GM23338 (cell line): ENCODE data around the gene DIAPH1. TPM values are rescaled to one million over a fixed set of nuclear protein-coding genes. Genes with fewer than 3 reads are reported as not detected.

ENCODE experiments used
- ATAC-seq: fragments of 200-7000 bp; cut with Tn5 transposase; 3 replicates; pipeline ENCODE4 v1.9.1; 2020
- DNase-seq: peaks from one replicate; pipeline ENCODE4 v3.0.0-alpha.2; 2015; ENCODE audit warnings: low spot score
- H2AFZ ChIP-seq: fragments of 200-600 bp; sonication (generic); 2 replicates; pipeline ENCODE4 v1.8.0; 2016; ENCODE audit warnings: antibody characterized with exemption, mild to moderate bottlenecking, moderate library complexity
- H3F3A ChIP-seq: fragments of 200-600 bp; sonication (generic); replicated peaks from 2 replicates; pipeline ENCODE4 v1.8.0; 2017; ENCODE audit warnings: antibody characterized with exemption, mixed run types, low read depth
- H3K27ac ChIP-seq: fragments of 200-600 bp; sonication (generic); 2 replicates; pipeline ENCODE4 v1.6.1; 2016; ENCODE audit warnings: low read depth
- H3K27me3 ChIP-seq: fragments of 200-600 bp; sonication (generic); 2 replicates; pipeline ENCODE4 v1.8.0; 2016; ENCODE audit warnings: mild to moderate bottlenecking, mixed run types, moderate library complexity; ENCODE audit not compliant: insufficient read depth
- H3K36me3 ChIP-seq: fragments of 200-600 bp; sonication (generic); 2 replicates; pipeline ENCODE4 v1.8.0; 2016; ENCODE audit warnings: mild to moderate bottlenecking; ENCODE audit not compliant: insufficient read depth
- H3K4me1 ChIP-seq: fragments of 200-600 bp; sonication (generic); 2 replicates; pipeline ENCODE4 v1.8.0; 2016; ENCODE audit warnings: mild to moderate bottlenecking, moderate library complexity; ENCODE audit not compliant: insufficient read depth
- H3K4me2 ChIP-seq: fragments of 200-600 bp; sonication (generic); 2 replicates; pipeline ENCODE4 v1.7.1; 2017; ENCODE audit warnings: mixed run types
- H3K4me3 ChIP-seq: fragments of 200-600 bp; sonication (generic); 2 replicates; pipeline ENCODE4 v1.6.1; 2016; ENCODE audit warnings: mixed run types
- H3K79me2 ChIP-seq: fragments of 200-600 bp; sonication (generic); replicated peaks from 2 replicates; pipeline ENCODE4 v1.8.0; 2017; ENCODE audit warnings: mild to moderate bottlenecking; ENCODE audit not compliant: insufficient read depth
- H3K9me2 ChIP-seq: fragments of 200-600 bp; sonication (generic); 2 replicates; pipeline ENCODE4 v1.8.0; 2017; ENCODE audit not compliant: insufficient read depth
- H4K20me1 ChIP-seq: fragments of 200-600 bp; sonication (generic); replicated peaks from 2 replicates; pipeline ENCODE4 v1.8.0; 2017; ENCODE audit warnings: mild to moderate bottlenecking; ENCODE audit not compliant: insufficient read depth
- H3K27ac Mint-ChIP-seq: 2 replicates; pipeline ENCODE4 v1.8.0; 2020; ENCODE audit warnings: inconsistent platforms, mild to moderate bottlenecking, moderate library complexity, mixed read lengths
- H3K27me3 Mint-ChIP-seq: 3 replicates; pipeline ENCODE4 v1.8.0; 2022; ENCODE audit warnings: low read depth, mild to moderate bottlenecking, moderate library complexity, mixed read lengths, inconsistent platforms; ENCODE audit not compliant: insufficient read depth, poor library complexity
- H3K36me3 Mint-ChIP-seq: 3 replicates; pipeline ENCODE4 v1.8.0; 2021; ENCODE audit warnings: low read depth, mild to moderate bottlenecking, inconsistent platforms, moderate library complexity, mixed read lengths
- H3K4me1 Mint-ChIP-seq: 3 replicates; pipeline ENCODE4 v1.8.0; 2020; ENCODE audit warnings: mild to moderate bottlenecking, inconsistent platforms, mixed read lengths
- H3K4me3 Mint-ChIP-seq: 3 replicates; pipeline ENCODE4 v1.8.0; 2021; ENCODE audit warnings: moderate library complexity, mild to moderate bottlenecking, inconsistent platforms, mixed read lengths
- H3K9me3 Mint-ChIP-seq: 3 replicates; pipeline ENCODE4 v1.8.0; 2020; ENCODE audit warnings: moderate library complexity, mild to moderate bottlenecking, inconsistent platforms, mixed read lengths
- CREB1 ChIP-seq: fragments of 250-450 bp; sonication (Bioruptor Pico); IDR thresholded peaks from 2 replicates; pipeline ENCODE4 v1.5.0; 2020; ENCODE audit warnings: low read depth, mild to moderate bottlenecking, moderate library complexity
- EZH2 ChIP-seq: fragments of 200-600 bp; sonication (generic); IDR thresholded peaks from one replicate; pipeline ENCODE4 v1.8.0; 2017; ENCODE audit warnings: antibody characterized with exemption, mild to moderate bottlenecking, low read depth; ENCODE audit not compliant: unreplicated experiment
- EZH2phosphoT487 ChIP-seq: fragments of 200-600 bp; sonication (generic); IDR thresholded peaks from one replicate; pipeline ENCODE4 v1.8.1; 2018; ENCODE audit warnings: antibody characterized with exemption; ENCODE audit not compliant: unreplicated experiment
- JUNB ChIP-seq: IDR thresholded peaks from one replicate; pipeline ENCODE4 v1.6.1; 2016; ENCODE audit warnings: antibody characterized with exemption; ENCODE audit not compliant: unreplicated experiment
- NANOG ChIP-seq: IDR thresholded peaks from 2 replicates; pipeline ENCODE4 v1.6.1; 2016; ENCODE audit warnings: antibody characterized with exemption, borderline replicate concordance
- POLR2AphosphoS5 ChIP-seq: IDR thresholded peaks from 2 replicates; pipeline ENCODE4 v1.6.1; 2016; ENCODE audit warnings: antibody characterized with exemption, low read depth
- STAT1 ChIP-seq: IDR thresholded peaks from one replicate; pipeline ENCODE4 v1.6.1; 2016; ENCODE audit warnings: antibody characterized with exemption; ENCODE audit not compliant: unreplicated experiment
- ZNF114 ChIP-seq: fragments of 250-450 bp; sonication (Bioruptor Pico); IDR thresholded peaks from 2 replicates; pipeline ENCODE4 v1.5.0; 2020; ENCODE audit warnings: mild to moderate bottlenecking, moderate library complexity
- ZNF331 ChIP-seq: fragments of 250-450 bp; sonication (Bioruptor Pico); IDR thresholded peaks from 2 replicates; pipeline ENCODE4 v1.5.0; 2020; ENCODE audit warnings: low read depth, mild to moderate bottlenecking, moderate library complexity
- polyA plus RNA-seq: library from polyadenylated mRNA; unstranded; fragments of >200 nt; fragmentation: Nextera tagmentation; extraction: Ambion mirVana; gene quantifications from 2 replicates; pipeline ENCODE4 v1.2.1, GENCODE V29; 2016
- total RNA-seq: library from RNA; depleted of rRNA; stranded (reverse); fragments of >200 nt; shearing (Covaris generic); gene quantifications from 2 replicates; pipeline ENCODE4 v1.2.3, GENCODE V29; 2014
- TF ChIP-seq, protein P1 (sequence below): IDR thresholded peaks from one replicate; pipeline ENCODE4 v1.6.1; 2018; ENCODE audit warnings: antibody characterized with exemption; ENCODE audit not compliant: unreplicated experiment
- TF ChIP-seq, protein P2 (sequence below): fragments of 250-450 bp; sonication (Bioruptor Pico); IDR thresholded peaks from 2 replicates; pipeline ENCODE4 v1.5.0; 2020; ENCODE audit warnings: mild to moderate bottlenecking, moderate library complexity
- TF ChIP-seq, protein P3 (sequence below): IDR thresholded peaks from 2 replicates; pipeline ENCODE4 v1.6.1; 2016; ENCODE audit warnings: antibody characterized with exemption
- TF ChIP-seq, protein P4 (sequence below), 2 experiments: fragments of 200-600 bp in 1 of 2; sonication (generic) in 1 of 2; conservative IDR thresholded peaks; 2 replicates each; pipeline versions ENCODE4 v1.5.1 to v1.6.1; 2016 to 2017; ENCODE audit warnings: antibody characterized with exemption in 2 of 2, low read depth in 2 of 2, mild to moderate bottlenecking in 2 of 2, moderate library complexity in 1 of 2

The DIAPH1 gene
- total and polyA plus RNA-seq, 2 experiments from 2014 or later = 42.9 to 104 TPM

DNA sequence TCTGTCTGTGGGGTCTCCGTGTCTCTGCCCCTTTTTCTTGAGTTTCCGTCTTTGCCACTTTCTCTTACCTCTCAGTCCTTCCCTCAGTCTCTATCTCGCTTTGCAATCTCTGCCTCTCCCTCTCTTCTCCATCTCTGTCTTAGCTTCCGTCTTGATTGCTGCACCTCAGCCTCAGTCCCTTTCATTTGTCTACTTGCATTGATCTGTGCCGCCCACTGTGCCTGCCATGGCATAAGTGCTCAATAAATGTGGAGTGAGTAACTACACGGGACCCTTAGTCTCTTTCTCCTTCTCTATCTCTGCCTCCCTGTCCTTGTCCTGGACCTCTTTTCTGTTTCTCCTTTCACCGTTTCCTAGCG lies 123.4 kb downstream of the DIAPH1 start:
- Mint-ChIP-seq H3K4me1 (peaks cover 49% of the 10 kb centered on the region), H3K9me3 (no peaks in the 10 kb centered on the region), H3K4me3 (peak overlapping the region; percentile 30), H3K36me3 (peaks cover 15% of the 10 kb centered on the region), H3K27ac (no peak overlapping the region), H3K27me3 (peaks cover 49% of the 10 kb centered on the region)
- Histone ChIP-seq H3K36me3 (no peaks in the 10 kb centered on the region), H3K4me1 (peaks cover 39% of the 10 kb centered on the region), H3K79me2 (no peaks in the 10 kb centered on the region), H3K27ac (no peak overlapping the region), H3K4me3 (peak overlapping the region; percentile 51), H3K27me3 (peaks cover 43% of the 10 kb centered on the region), H3K9me2 (no peaks in the 10 kb centered on the region; the same call in 1 of the 2 replicates), H2AFZ (no peak overlapping the region), H4K20me1 (no peaks in the 10 kb centered on the region), H3K4me2 (peak overlapping the region; percentile 79), H3F3A (0 out of 2 replicates have a peak, but pooled peaks cover 10% of the 10 kb centered on the region)
- TF ChIP-seq, protein P1, sequence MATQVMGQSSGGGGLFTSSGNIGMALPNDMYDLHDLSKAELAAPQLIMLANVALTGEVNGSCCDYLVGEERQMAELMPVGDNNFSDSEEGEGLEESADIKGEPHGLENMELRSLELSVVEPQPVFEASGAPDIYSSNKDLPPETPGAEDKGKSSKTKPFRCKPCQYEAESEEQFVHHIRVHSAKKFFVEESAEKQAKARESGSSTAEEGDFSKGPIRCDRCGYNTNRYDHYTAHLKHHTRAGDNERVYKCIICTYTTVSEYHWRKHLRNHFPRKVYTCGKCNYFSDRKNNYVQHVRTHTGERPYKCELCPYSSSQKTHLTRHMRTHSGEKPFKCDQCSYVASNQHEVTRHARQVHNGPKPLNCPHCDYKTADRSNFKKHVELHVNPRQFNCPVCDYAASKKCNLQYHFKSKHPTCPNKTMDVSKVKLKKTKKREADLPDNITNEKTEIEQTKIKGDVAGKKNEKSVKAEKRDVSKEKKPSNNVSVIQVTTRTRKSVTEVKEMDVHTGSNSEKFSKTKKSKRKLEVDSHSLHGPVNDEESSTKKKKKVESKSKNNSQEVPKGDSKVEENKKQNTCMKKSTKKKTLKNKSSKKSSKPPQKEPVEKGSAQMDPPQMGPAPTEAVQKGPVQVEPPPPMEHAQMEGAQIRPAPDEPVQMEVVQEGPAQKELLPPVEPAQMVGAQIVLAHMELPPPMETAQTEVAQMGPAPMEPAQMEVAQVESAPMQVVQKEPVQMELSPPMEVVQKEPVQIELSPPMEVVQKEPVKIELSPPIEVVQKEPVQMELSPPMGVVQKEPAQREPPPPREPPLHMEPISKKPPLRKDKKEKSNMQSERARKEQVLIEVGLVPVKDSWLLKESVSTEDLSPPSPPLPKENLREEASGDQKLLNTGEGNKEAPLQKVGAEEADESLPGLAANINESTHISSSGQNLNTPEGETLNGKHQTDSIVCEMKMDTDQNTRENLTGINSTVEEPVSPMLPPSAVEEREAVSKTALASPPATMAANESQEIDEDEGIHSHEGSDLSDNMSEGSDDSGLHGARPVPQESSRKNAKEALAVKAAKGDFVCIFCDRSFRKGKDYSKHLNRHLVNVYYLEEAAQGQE = no peak
- TF ChIP-seq, protein P2, sequence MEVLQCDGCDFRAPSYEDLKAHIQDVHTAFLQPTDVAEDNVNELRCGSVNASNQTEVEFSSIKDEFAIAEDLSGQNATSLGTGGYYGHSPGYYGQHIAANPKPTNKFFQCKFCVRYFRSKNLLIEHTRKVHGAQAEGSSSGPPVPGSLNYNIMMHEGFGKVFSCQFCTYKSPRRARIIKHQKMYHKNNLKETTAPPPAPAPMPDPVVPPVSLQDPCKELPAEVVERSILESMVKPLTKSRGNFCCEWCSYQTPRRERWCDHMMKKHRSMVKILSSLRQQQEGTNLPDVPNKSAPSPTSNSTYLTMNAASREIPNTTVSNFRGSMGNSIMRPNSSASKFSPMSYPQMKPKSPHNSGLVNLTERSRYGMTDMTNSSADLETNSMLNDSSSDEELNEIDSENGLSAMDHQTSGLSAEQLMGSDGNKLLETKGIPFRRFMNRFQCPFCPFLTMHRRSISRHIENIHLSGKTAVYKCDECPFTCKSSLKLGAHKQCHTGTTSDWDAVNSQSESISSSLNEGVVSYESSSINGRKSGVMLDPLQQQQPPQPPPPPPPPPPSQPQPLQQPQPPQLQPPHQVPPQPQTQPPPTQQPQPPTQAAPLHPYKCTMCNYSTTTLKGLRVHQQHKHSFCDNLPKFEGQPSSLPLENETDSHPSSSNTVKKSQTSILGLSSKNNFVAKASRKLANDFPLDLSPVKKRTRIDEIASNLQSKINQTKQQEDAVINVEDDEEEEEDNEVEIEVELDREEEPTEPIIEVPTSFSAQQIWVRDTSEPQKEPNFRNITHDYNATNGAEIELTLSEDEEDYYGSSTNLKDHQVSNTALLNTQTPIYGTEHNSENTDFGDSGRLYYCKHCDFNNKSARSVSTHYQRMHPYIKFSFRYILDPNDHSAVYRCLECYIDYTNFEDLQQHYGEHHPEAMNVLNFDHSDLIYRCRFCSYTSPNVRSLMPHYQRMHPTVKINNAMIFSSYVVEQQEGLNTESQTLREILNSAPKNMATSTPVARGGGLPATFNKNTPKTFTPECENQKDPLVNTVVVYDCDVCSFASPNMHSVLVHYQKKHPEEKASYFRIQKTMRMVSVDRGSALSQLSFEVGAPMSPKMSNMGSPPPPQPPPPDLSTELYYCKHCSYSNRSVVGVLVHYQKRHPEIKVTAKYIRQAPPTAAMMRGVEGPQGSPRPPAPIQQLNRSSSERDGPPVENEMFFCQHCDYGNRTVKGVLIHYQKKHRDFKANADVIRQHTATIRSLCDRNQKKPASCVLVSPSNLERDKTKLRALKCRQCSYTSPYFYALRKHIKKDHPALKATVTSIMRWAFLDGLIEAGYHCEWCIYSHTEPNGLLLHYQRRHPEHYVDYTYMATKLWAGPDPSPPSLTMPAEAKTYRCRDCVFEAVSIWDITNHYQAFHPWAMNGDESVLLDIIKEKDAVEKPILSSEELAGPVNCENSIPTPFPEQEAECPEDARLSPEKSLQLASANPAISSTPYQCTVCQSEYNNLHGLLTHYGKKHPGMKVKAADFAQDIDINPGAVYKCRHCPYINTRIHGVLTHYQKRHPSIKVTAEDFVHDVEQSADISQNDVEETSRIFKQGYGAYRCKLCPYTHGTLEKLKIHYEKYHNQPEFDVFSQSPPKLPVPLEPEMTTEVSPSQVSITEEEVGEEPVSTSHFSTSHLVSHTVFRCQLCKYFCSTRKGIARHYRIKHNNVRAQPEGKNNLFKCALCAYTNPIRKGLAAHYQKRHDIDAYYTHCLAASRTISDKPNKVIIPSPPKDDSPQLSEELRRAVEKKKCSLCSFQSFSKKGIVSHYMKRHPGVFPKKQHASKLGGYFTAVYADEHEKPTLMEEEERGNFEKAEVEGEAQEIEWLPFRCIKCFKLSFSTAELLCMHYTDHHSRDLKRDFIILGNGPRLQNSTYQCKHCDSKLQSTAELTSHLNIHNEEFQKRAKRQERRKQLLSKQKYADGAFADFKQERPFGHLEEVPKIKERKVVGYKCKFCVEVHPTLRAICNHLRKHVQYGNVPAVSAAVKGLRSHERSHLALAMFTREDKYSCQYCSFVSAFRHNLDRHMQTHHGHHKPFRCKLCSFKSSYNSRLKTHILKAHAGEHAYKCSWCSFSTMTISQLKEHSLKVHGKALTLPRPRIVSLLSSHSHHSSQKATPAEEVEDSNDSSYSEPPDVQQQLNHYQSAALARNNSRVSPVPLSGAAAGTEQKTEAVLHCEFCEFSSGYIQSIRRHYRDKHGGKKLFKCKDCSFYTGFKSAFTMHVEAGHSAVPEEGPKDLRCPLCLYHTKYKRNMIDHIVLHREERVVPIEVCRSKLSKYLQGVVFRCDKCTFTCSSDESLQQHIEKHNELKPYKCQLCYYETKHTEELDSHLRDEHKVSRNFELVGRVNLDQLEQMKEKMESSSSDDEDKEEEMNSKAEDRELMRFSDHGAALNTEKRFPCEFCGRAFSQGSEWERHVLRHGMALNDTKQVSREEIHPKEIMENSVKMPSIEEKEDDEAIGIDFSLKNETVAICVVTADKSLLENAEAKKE (CRISPR knock-in tag) = no peak
- TF ChIP-seq NANOG (no peak), ZNF114 (CRISPR knock-in tag) (no peak), POLR2AphosphoS5 (no peak), ZNF331 (CRISPR knock-in tag) (no peak), STAT1 (no peak), EZH2 (no peak), CREB1 (no peak), JUNB (no peak), EZH2phosphoT487 (no peak)
- TF ChIP-seq, protein P3, sequence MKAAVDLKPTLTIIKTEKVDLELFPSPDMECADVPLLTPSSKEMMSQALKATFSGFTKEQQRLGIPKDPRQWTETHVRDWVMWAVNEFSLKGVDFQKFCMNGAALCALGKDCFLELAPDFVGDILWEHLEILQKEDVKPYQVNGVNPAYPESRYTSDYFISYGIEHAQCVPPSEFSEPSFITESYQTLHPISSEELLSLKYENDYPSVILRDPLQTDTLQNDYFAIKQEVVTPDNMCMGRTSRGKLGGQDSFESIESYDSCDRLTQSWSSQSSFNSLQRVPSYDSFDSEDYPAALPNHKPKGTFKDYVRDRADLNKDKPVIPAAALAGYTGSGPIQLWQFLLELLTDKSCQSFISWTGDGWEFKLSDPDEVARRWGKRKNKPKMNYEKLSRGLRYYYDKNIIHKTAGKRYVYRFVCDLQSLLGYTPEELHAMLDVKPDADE = no peak
- TF ChIP-seq, protein P4, sequence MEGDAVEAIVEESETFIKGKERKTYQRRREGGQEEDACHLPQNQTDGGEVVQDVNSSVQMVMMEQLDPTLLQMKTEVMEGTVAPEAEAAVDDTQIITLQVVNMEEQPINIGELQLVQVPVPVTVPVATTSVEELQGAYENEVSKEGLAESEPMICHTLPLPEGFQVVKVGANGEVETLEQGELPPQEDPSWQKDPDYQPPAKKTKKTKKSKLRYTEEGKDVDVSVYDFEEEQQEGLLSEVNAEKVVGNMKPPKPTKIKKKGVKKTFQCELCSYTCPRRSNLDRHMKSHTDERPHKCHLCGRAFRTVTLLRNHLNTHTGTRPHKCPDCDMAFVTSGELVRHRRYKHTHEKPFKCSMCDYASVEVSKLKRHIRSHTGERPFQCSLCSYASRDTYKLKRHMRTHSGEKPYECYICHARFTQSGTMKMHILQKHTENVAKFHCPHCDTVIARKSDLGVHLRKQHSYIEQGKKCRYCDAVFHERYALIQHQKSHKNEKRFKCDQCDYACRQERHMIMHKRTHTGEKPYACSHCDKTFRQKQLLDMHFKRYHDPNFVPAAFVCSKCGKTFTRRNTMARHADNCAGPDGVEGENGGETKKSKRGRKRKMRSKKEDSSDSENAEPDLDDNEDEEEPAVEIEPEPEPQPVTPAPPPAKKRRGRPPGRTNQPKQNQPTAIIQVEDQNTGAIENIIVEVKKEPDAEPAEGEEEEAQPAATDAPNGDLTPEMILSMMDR (conservative IDR thresholded peaks at IDR 0.05; ENCODE audit: low read depth in 2 of 2) = no peak
- DNase-seq (no peak), ATAC-seq (no peak)
